Measurements from ENCODE around the gene TNNI2.
"Not testable (repeated sequence)": the region's sequence is repeated elsewhere in the genome, so short reads cannot be mapped to it uniquely, and the experiment has no call there.

Gene TNNI2

GRCh38 chr11:1872267-1872985 lies 33.6 kb downstream of the TNNI2 start:
- DNase-seq (ENCODE audit: extremely low read depth, low read depth), result no peak

GRCh38 chr11:1873048-1873812 lies 34.4 kb downstream of the TNNI2 start:
- TF ChIP-seq CTCF (IDR thresholded peaks at IDR 0.05; ENCODE audit: low read depth, low read length), result no peak
- no peak for DNase-seq (ENCODE audit: extremely low read depth, low read depth)

More at GRCh38 chr11:1872267-1872985, 33.6 kb downstream of the TNNI2 start:
- TF ChIP-seq CTCF (IDR thresholded peaks at IDR 0.05; ENCODE audit: low read depth, low read length), result no peak

- DNase-seq (ENCODE audit: extremely low read depth, low read depth), result not testable (repeated sequence)
Observed at GRCh38 chr11:1873813-1874150, 35.0 kb downstream of the TNNI2 start.

- not testable (repeated sequence) for DNase-seq (ENCODE audit: extremely low read depth, low read depth)
Observed at GRCh38 chr11:1874441-1875092, 35.8 kb downstream of the TNNI2 start.

- DNase-seq (ENCODE audit: extremely low read depth, low read depth), result no peak
- no peak for TF ChIP-seq CTCF (IDR thresholded peaks at IDR 0.05; ENCODE audit: low read depth, low read length)
Observed at GRCh38 chr11:1875093-1875850, 36.5 kb downstream of the TNNI2 start.

GRCh38 chr11:1875851-1876301 lies 37.1 kb downstream of the TNNI2 start:
- DNase-seq (ENCODE audit: extremely low read depth, low read depth), result not testable (repeated sequence)

GRCh38 chr11:1876361-1877063 lies 37.7 kb downstream of the TNNI2 start:
- no peak for DNase-seq (ENCODE audit: extremely low read depth, low read depth)
- peak; percentile 61 for TF ChIP-seq CTCF (IDR thresholded peaks at IDR 0.05; ENCODE audit: low read depth, low read length)

All from AG09319 (cell line).